Neural progenitor cell (in vitro differentiated cells): ENCODE results near the gene CXCL14.

Experiments
- EZH2 ChIP-seq: fragments of 200-600 bp; sonication (generic); IDR thresholded peaks from 2 replicates; pipeline ENCODE4 v1.6.1; 2017; ENCODE audit warnings: antibody characterized with exemption, mild to moderate bottlenecking, moderate library complexity
- TF ChIP-seq, protein P1 (sequence below): fragments of 200-600 bp; sonication (generic); IDR thresholded peaks from 2 replicates; pipeline ENCODE4 v1.5.1; 2017; ENCODE audit warnings: antibody characterized with exemption, mild to moderate bottlenecking

DNA sequence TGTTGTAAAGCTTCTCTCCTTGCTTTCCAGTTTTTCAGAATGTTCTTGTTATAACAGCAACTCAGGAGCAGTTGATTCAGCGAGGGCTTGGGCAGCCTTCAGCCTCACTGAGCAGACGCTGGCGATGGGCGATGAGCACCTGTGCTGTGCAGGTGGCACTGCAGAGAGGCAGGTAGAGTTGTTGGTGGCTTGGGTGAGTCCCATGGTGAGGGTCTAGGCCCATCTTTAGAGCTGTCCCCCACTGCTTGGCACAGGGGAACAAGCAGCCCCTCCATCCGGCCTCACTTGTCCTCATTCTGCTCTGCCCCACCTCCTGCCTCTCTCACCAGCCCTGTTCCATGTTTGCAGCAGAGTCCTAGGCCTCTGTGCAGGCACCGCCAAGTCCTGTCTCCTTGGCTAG, 6.1 kb upstream of the CXCL14 start:
- TF ChIP-seq, protein P1, sequence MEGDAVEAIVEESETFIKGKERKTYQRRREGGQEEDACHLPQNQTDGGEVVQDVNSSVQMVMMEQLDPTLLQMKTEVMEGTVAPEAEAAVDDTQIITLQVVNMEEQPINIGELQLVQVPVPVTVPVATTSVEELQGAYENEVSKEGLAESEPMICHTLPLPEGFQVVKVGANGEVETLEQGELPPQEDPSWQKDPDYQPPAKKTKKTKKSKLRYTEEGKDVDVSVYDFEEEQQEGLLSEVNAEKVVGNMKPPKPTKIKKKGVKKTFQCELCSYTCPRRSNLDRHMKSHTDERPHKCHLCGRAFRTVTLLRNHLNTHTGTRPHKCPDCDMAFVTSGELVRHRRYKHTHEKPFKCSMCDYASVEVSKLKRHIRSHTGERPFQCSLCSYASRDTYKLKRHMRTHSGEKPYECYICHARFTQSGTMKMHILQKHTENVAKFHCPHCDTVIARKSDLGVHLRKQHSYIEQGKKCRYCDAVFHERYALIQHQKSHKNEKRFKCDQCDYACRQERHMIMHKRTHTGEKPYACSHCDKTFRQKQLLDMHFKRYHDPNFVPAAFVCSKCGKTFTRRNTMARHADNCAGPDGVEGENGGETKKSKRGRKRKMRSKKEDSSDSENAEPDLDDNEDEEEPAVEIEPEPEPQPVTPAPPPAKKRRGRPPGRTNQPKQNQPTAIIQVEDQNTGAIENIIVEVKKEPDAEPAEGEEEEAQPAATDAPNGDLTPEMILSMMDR = no peak
- no peak for TF ChIP-seq EZH2
